Right lobe of liver (tissue), 4 donors: ENCODE results near the gene NPDC1.

Experiments
- CTCF ChIP-seq, 4 donors: fragments of 200-600 bp in 3 of 4; fragments of 450-650 bp in 1 of 4; IDR thresholded peaks; one replicate each; pipeline versions ENCODE4 v1.5.1 to v1.8.0; 2016 to 2022; ENCODE audit warnings: antibody characterized with exemption in 4 of 4, mild to moderate bottlenecking in 2 of 4
- POLR2A ChIP-seq: fragments of 450-650 bp; IDR thresholded peaks from one replicate; pipeline ENCODE4 v1.6.1; 2017; ENCODE audit warnings: antibody characterized with exemption, mild to moderate bottlenecking
- donor health status: DM: no; HTN: no; CAD: no.
- donor health status: DM: no; HTN: no; CAD: no.
- donor health status: DM: no; HTN: yes; CAD: no.

GRCh38 chr9:136994888-136995230 is 51.1 kb downstream of the NPDC1 start:
- TF ChIP-seq CTCF (IDR thresholded peaks at IDR 0.05) (no peak), POLR2A (no peak)
